Choroid plexus epithelial cell (primary cell): ENCODE measurements around the gene CD4.

Experiments
- DNase-seq: peaks from one replicate; pipeline ENCODE4 v3.0.0-alpha.2; 2010; ENCODE audit warnings: low read depth
- H3K4me3 ChIP-seq: 2 replicates; pipeline ENCODE4 v1.5.1; 2011; ENCODE audit warnings: low read depth, mild to moderate bottlenecking, control low read depth, low read length, moderate library complexity
- CTCF ChIP-seq: conservative IDR thresholded peaks from 2 replicates; pipeline ENCODE4 v1.5.1; 2011; ENCODE audit warnings: low read depth, mild to moderate bottlenecking, control low read depth, inconsistent platforms, low read length, moderate library complexity

The CD4 gene

GRCh38 chr12:6838854-6839253 lies 49.5 kb downstream of the CD4 start:
- no peak for DNase-seq
- no peak overlapping the region for H3K4me3 ChIP-seq
- TF ChIP-seq CTCF, result no peak

GRCh38 chr12:6839482-6840201 lies 50.3 kb downstream of the CD4 start:
- no peak for TF ChIP-seq CTCF
- H3K4me3 ChIP-seq, result no peak overlapping the region
- DNase-seq, result no peak

- TF ChIP-seq CTCF, result no peak
- DNase-seq, result no peak
- no peak overlapping the region for H3K4me3 ChIP-seq
Measured at GRCh38 chr12:6840330-6840729, 51.0 kb downstream of the CD4 start.

- no peak within 1 kb of the TSS for H3K4me3 ChIP-seq
- TF ChIP-seq CTCF, result no peak
- DNase-seq, result no peak
Measured at GRCh38 chr12:6840761-6841515, 51.6 kb downstream of the CD4 start, which contains the start of gene GNB3. Gene GNB3 (plus strand): TSS chr12:6840925. CDS start chr12:6841288, 363 bp downstream.

GRCh38 chr12:6842075-6842474 lies 52.7 kb downstream of the CD4 start:
- no peak for DNase-seq
- H3K4me3 ChIP-seq, result no peak overlapping the region
- TF ChIP-seq CTCF, result no peak

GRCh38 chr12:6843118-6843902 lies 54.0 kb downstream of the CD4 start:
- no peak for TF ChIP-seq CTCF
- no peak overlapping the region for H3K4me3 ChIP-seq
- DNase-seq, result no peak
